Measurements from ENCODE around the gene SLC30A3.
A peak's percentile ranks its signal among the peaks of the same experiment; 100 is the strongest.

The SLC30A3 gene

GRCh38 chr2:27225526-27225925, 37.3 kb downstream of the SLC30A3 start:
- DNase-seq = no peak

GRCh38 chr2:27223416-27223815, 39.4 kb downstream of the SLC30A3 start:
- no peak for DNase-seq

- no peak for DNase-seq
Measured at GRCh38 chr2:27222407-27222806, 40.4 kb downstream of the SLC30A3 start.

- DNase-seq = no peak
Measured at GRCh38 chr2:27221166-27221565, 41.7 kb downstream of the SLC30A3 start.

- no peak for DNase-seq
Measured at GRCh38 chr2:27220091-27220490, 42.8 kb downstream of the SLC30A3 start.

GRCh38 chr2:27219091-27219490, 43.8 kb downstream of the SLC30A3 start:
- no peak for DNase-seq

GRCh38 chr2:27218614-27219013, 44.2 kb downstream of the SLC30A3 start:
- no peak for DNase-seq

- peak; percentile 88 for DNase-seq
Measured at GRCh38 chr2:27217173-27218121, 45.4 kb downstream of the SLC30A3 start, which contains the start of gene CAD. Gene CAD, plus strand, starts transcription at chr2:27217369. Its CDS starts 183 bp downstream, at chr2:27217552.

GRCh38 chr2:27216416-27217137, 46.3 kb downstream of the SLC30A3 start:
- DNase-seq = no peak

GRCh38 chr2:27214941-27215340, 47.9 kb downstream of the SLC30A3 start:
- no peak for DNase-seq

GRCh38 chr2:27212626-27213471, 50.0 kb downstream of the SLC30A3 start:
- DNase-seq = peak; percentile 22

GRCh38 chr2:27211943-27212625, 50.8 kb downstream of the SLC30A3 start, which contains the start of the genes ATRAID and SLC5A6:
Gene ATRAID, plus strand, starts transcription at chr2:27212041. Its CDS starts 328 bp downstream, at chr2:27212369.
Gene SLC5A6, minus strand, starts transcription at chr2:27212268. Its CDS starts 4,618 bp downstream, at chr2:27207650.
- DNase-seq = peak; percentile 87

GRCh38 chr2:27211241-27211942, 51.5 kb downstream of the SLC30A3 start:
- DNase-seq = no peak

- no peak for DNase-seq
Measured at GRCh38 chr2:27209621-27210401, 53.0 kb downstream of the SLC30A3 start.

GRCh38 chr2:27208486-27209050, 54.3 kb downstream of the SLC30A3 start:
- no peak for DNase-seq

- no peak for DNase-seq
Measured at GRCh38 chr2:27206346-27206745, 56.5 kb downstream of the SLC30A3 start.

- DNase-seq = no peak
Measured at GRCh38 chr2:27205206-27205605, 57.6 kb downstream of the SLC30A3 start.

GRCh38 chr2:27204566-27204965, 58.3 kb downstream of the SLC30A3 start:
- no peak for DNase-seq

- no peak for DNase-seq
Measured at GRCh38 chr2:27203741-27204140, 59.1 kb downstream of the SLC30A3 start.

Measured in HCEC 1CT (cell line).